PC-9 (cell line): Measurements from ENCODE around the gene RAG2. TPM values are rescaled to one million over a fixed set of nuclear protein-coding genes. Genes with fewer than 3 reads are reported as not detected.

Experiments used
- BruUV-seq: library from RNA; stranded (reverse); fragments of 400-500 nt; replicated peaks from 2 replicates; lab custom pipeline; 2021; lab: Mats Ljungman, UMichigan
- CTCF ChIA-PET: fragments of 300-600 bp; sonication (Branson Sonifier 250); formaldehyde crosslinking; loops from one replicate; lab custom pipeline; 2022; ENCODE audit warnings: antibody characterized with exemption; lab: Charles Lee
- POLR2A ChIA-PET: fragments of 300-600 bp; sonication (Branson Sonifier 250); formaldehyde crosslinking; loops from one replicate; lab custom pipeline; 2022; ENCODE audit warnings: antibody characterized with exemption; ENCODE audit not compliant: unreplicated experiment; lab: Charles Lee
- DNase-seq, 2 experiments: peaks; one replicate each; pipeline versions ENCODE4 v3.0.0 to v3.0.0-alpha.2; 2015 to 2022; ENCODE audit warnings: mixed read lengths in 1 of 2
- H2AFZ ChIP-seq: fragments of 200-600 bp; sonication (generic); 2 replicates; pipeline ENCODE4 v1.8.1; 2017; ENCODE audit warnings: antibody characterized with exemption
- H3F3A ChIP-seq: fragments of 200-600 bp; sonication (generic); 2 replicates; pipeline ENCODE4 v1.8.1; 2017; ENCODE audit warnings: antibody characterized with exemption, mild to moderate bottlenecking, low read depth; ENCODE audit not compliant: insufficient read depth
- H3K27ac ChIP-seq: fragments of 200-600 bp; sonication (generic); 2 replicates; pipeline ENCODE4 v1.6.1; 2016; ENCODE audit warnings: mixed run types
- H3K27me3 ChIP-seq: fragments of 200-600 bp; sonication (generic); 2 replicates; pipeline ENCODE4 v1.6.1; 2016; ENCODE audit warnings: low read depth, mixed run types; ENCODE audit not compliant: insufficient read depth
- H3K36me3 ChIP-seq: fragments of 200-600 bp; sonication (generic); 2 replicates; pipeline ENCODE4 v1.6.1; 2016; ENCODE audit warnings: low read depth, mixed run types
- H3K4me1 ChIP-seq: fragments of 200-600 bp; sonication (generic); replicated peaks from 2 replicates; pipeline ENCODE4 v1.6.1; 2016; ENCODE audit warnings: mixed run types; ENCODE audit not compliant: insufficient read depth
- H3K4me2 ChIP-seq: fragments of 200-600 bp; sonication (generic); 2 replicates; pipeline ENCODE4 v1.6.1; 2017; ENCODE audit warnings: mixed run types
- H3K4me3 ChIP-seq: fragments of 200-600 bp; sonication (generic); 2 replicates; pipeline ENCODE4 v1.6.1; 2016; ENCODE audit warnings: mixed run types
- H3K79me2 ChIP-seq: fragments of 200-600 bp; sonication (generic); 2 replicates; pipeline ENCODE4 v1.6.1; 2017; ENCODE audit warnings: low read depth, mixed run types
- H3K9me2 ChIP-seq: fragments of 200-600 bp; sonication (generic); 2 replicates; pipeline ENCODE4 v1.8.1; 2017; ENCODE audit warnings: mild to moderate bottlenecking; ENCODE audit not compliant: insufficient read depth
- H3K9me3 ChIP-seq: fragments of 200-600 bp; sonication (generic); 2 replicates; pipeline ENCODE4 v1.8.1; 2016; ENCODE audit warnings: low read depth; ENCODE audit not compliant: insufficient read depth
- H4K20me1 ChIP-seq: fragments of 200-600 bp; sonication (generic); 2 replicates; pipeline ENCODE4 v1.8.1; 2017; ENCODE audit not compliant: insufficient read depth
- CTCF ChIP-seq: fragments of 200-600 bp; sonication (generic); conservative IDR thresholded peaks from 2 replicates; pipeline ENCODE4 v1.6.1; 2017; ENCODE audit warnings: mixed run types, antibody characterized with exemption, mild to moderate bottlenecking, moderate library complexity
- EZH2 ChIP-seq: fragments of 200-600 bp; sonication (generic); IDR thresholded peaks from 2 replicates; pipeline ENCODE4 v1.8.0; 2017; ENCODE audit warnings: antibody characterized with exemption, low read depth
- intact Hi-C: fragments of 100-400 bp; cut with micrococcal nuclease; formaldehyde crosslinking; loops from one replicate; pipeline ENCODE4 v1.10.0; 2022; ENCODE audit not compliant: unreplicated experiment
- total RNA-seq: library from RNA; stranded (reverse); gene quantifications from 2 replicates; pipeline ENCODE4 v1.2.3, GENCODE V29; 2021

RAG2 gene
- total RNA-seq, 1 experiment from 2014 or later: not detected

DNA sequence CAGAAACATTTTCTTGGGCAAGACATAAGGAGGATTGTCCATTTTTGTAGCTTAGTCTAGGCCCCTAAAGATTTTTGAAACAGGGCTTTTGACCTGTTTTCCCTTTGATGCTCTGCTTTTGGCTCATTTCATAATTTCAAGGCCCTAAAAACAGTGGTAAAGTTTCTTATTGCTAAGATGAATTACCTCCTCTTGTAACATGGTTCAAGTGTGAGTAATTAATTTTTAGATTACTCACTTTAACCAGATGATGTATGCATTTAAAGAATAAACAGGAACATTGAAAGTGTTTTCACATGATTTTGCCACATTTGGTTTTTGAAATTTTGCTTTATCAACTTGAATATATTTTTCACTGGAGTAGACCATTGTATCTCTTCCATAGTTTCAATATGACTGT lies 1.2 kb downstream of the RAG2 start:
- no TSS peak for BruUV-seq
- TF ChIP-seq CTCF: no peak
- TF ChIP-seq EZH2: no peak

DNA sequence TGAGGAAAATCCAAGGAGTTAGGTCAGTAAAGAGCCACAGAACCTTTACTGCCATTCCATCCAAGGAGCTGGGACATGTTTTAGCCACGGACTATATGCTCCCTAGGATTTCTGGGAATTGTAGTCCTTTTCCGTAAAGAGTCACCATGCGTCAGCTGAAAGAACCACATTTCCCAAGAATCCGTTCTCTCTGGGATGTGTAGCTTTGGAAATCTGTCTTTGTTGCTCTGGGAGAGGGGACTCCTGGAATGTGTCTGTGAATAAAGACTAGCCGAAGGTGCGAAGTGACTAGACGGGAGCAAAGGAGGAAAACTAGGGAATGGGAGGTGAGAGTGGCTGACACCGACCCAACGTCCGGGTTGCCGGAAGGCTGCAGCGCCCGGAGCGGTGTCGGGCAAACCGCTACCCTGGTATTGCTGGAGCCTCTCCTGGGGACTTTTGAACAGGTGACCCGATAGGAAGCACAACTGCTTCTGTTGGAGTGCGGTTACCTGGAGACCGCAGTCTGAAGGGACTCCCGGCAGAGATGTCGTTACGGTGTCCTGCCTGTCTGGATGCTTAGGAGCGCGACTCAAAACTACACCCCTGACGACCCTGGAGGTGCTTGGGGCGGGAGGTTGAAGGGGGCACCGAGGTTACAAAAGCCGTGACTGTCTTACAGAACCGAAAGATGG lies 3.6 kb downstream of the RAG2 start, which contains the start of gene IFTAP:
Gene IFTAP, plus strand, starts transcription at position 187 of the 674 bp plus-strand sequence. CDS start 15,602 bp downstream, outside the sequence.
- TF ChIP-seq CTCF (no peak), EZH2 (no peak)
- POLR2A ChIA-PET: interaction anchor here (0.6 to 0.7 kb wide), 3 partner anchors 8 to 30 kb away, joined by 3 to 10 read pairs (median 9); no protein-coding TSS in a partner anchor
- TSS peak; percentile 79 for BruUV-seq

More for the DNA sequence above, 1.2 kb downstream of the RAG2 start:
- intact Hi-C loops: no loop called here
- H3K36me3 ChIP-seq: no peaks in the 10 kb centered on the region
- no peaks in the 10 kb centered on the region for H3K9me2 ChIP-seq
- no peak overlapping the region for H3K27ac ChIP-seq
- no peaks in the 10 kb centered on the region for H3K27me3 ChIP-seq
- no peak for DNase-seq
- H3K4me1 ChIP-seq: 0 out of 2 replicates have a peak, but pooled peaks cover 6% of the 10 kb centered on the region
- ChIA-PET CTCF (no interaction called here), POLR2A (no interaction called here)
- no peaks in the 10 kb centered on the region for H3F3A ChIP-seq
- no peak overlapping the region for H3K4me2 ChIP-seq
- no peaks in the 10 kb centered on the region for H3K79me2 ChIP-seq
- no peaks in the 10 kb centered on the region for H3K9me3 ChIP-seq
- no peak overlapping the region for H3K4me3 ChIP-seq
- no peaks in the 10 kb centered on the region for H4K20me1 ChIP-seq
- H2AFZ ChIP-seq: no peak overlapping the region

GRCh38 chr11:36591433-36591832 lies 6.6 kb downstream of the RAG2 start:
- 0 out of 2 replicates have a peak, but pooled peaks cover 6% of the 10 kb centered on the region for H3K4me1 ChIP-seq
- intact Hi-C loops: no loop called here
- no peaks in the 10 kb centered on the region for H3K36me3 ChIP-seq
- no peaks in the 10 kb centered on the region for H3K79me2 ChIP-seq
- H3K27ac ChIP-seq: no peak overlapping the region
- no peaks in the 10 kb centered on the region for H3K9me2 ChIP-seq
- BruUV-seq: no TSS peak
- H3K4me3 ChIP-seq: no peak overlapping the region
- H3K9me3 ChIP-seq: no peaks in the 10 kb centered on the region
- ChIA-PET POLR2A (no interaction called here), CTCF (no interaction called here)
- H3K27me3 ChIP-seq: peaks cover 15% of the 10 kb centered on the region
- no peak overlapping the region for H2AFZ ChIP-seq
- no peaks in the 10 kb centered on the region for H4K20me1 ChIP-seq
- no peaks in the 10 kb centered on the region for H3F3A ChIP-seq
- TF ChIP-seq CTCF (no peak), EZH2 (no peak)
- no peak overlapping the region for H3K4me2 ChIP-seq
- no peak for DNase-seq

More for the DNA sequence above, 3.6 kb downstream of the RAG2 start, which contains the start of gene IFTAP:
- H4K20me1 ChIP-seq: no peaks in the 10 kb centered on the region
- no peaks in the 10 kb centered on the region for H3K9me2 ChIP-seq
- H3K27ac ChIP-seq: no peak within 1 kb of the TSS
- peaks cover 15% of the 10 kb centered on the region for H3K27me3 ChIP-seq
- H3K79me2 ChIP-seq: no peaks in the 10 kb centered on the region
- intact Hi-C loops: no loop called here
- no peaks in the 10 kb centered on the region for H3K36me3 ChIP-seq
- peak within 1 kb of the TSS; percentile 82 for H3K4me2 ChIP-seq
- peak within 1 kb of the TSS; percentile 66 for H3K4me3 ChIP-seq
- CTCF ChIA-PET: no interaction called here
- H3K4me1 ChIP-seq: 0 out of 2 replicates have a peak, but pooled peaks cover 6% of the 10 kb centered on the region
- no peaks in the 10 kb centered on the region for H3K9me3 ChIP-seq
- H2AFZ ChIP-seq: peak within 1 kb of the TSS; percentile 91
- peak; percentile 64 to 88 for DNase-seq
- H3F3A ChIP-seq: no peaks in the 10 kb centered on the region
